ENCODE results near the gene DUSP16. TPM values are rescaled to one million over a fixed set of nuclear protein-coding genes. Genes with fewer than 3 reads are reported as not detected.
"Not testable (repeated sequence)": the region's sequence is repeated elsewhere in the genome, so short reads cannot be mapped to it uniquely, and the experiment has no call there.

Gene DUSP16
- polyA plus RNA-seq, 1 donor from 2014 or later, result 42.5 TPM

DNA sequence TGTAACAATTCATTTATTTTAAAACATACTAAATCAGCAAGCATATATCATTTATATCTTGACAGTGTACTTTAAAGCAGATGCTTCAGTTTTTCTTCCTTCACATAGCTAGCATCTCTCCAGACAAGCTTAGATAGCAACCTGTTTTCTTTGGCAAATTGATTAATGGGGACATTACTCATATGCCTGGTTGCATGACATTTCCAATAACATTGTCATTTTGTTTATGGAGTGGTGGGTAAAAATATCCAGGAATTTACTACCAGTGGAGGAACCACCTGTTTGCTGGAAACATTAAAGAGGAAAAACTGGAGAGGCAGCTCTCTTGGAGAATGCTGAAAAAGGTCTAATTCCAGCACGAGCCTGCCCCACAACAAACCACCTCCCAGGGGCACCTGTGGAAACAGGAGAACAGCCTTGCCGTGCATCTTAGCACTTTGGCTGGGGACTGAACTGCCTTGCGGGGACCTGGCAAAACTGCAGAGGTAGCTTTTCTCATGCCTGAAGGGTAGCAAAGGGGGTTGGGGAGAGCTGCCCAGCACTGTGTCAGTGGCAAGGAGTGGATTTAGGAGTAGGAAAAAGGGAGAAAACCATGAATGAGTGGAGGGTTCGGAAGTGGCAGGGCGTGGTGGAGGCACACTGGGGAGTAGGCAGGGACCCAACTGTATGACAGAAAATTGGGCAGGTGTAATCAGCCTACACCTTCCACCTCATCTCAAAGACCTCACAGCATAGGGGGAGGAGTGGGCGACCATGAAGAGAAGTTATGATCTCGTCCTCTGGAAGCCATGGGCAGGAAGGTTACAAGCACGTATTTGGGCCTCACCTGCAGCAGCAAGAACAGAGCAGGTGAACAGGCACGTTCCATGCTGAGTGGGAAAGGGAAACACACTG, 37.3 kb upstream of the DUSP16 start:
- Histone ChIP-seq H3K79me2 (replicated peaks; ENCODE audit: insufficient read depth, low read length) (no peaks in the 10 kb centered on the region), H3K36me3 (ENCODE audit: insufficient read depth, low read length) (no peaks in the 10 kb centered on the region), H2AFZ (ENCODE audit: low read depth, low read length) (no peak overlapping the region), H3K27me3 (ENCODE audit: insufficient read depth, low read depth, low read length) (no peaks in the 10 kb centered on the region), H4K20me1 (ENCODE audit: insufficient read depth) (no peaks in the 10 kb centered on the region), H3K4me3 (ENCODE audit: low read length) (no peak overlapping the region), H3K4me2 (ENCODE audit: low read length) (no peak overlapping the region), H3F3A (ENCODE audit: insufficient read depth, low read length, poor library complexity, severe bottlenecking) (no peaks in the 10 kb centered on the region), H3K9ac (ENCODE audit: low read length) (no peak overlapping the region), H3K27ac (ENCODE audit: low read length) (no peak overlapping the region), H3K9me2 (ENCODE audit: insufficient read depth, low read length) (no peaks in the 10 kb centered on the region), H3K9me3 (ENCODE audit: low read length) (no peaks in the 10 kb centered on the region)
- TF ChIP-seq SMC3 (conservative IDR thresholded peaks at IDR 0.05; ENCODE audit: poor library complexity) (no peak), REST (IDR thresholded peaks at IDR 0.05; ENCODE audit: borderline replicate concordance) (no peak), RAD21 (conservative IDR thresholded peaks at IDR 0.05) (no peak), EP300 (conservative IDR thresholded peaks at IDR 0.05; ENCODE audit: poor library complexity, severe bottlenecking) (no peak), MXI1 (conservative IDR thresholded peaks at IDR 0.05; ENCODE audit: poor library complexity, severe bottlenecking) (no peak), TAF1 (IDR thresholded peaks at IDR 0.05; ENCODE audit: low read depth) (no peak), EZH2 (IDR thresholded peaks at IDR 0.05; ENCODE audit: borderline replicate concordance, insufficient read depth, low read length, poor library complexity, severe bottlenecking) (no peak), POLR2AphosphoS5 (IDR thresholded peaks at IDR 0.05) (no peak), CTCF (IDR thresholded peaks at IDR 0.05; ENCODE audit: poor library complexity, severe bottlenecking) (no peak)

DNA sequence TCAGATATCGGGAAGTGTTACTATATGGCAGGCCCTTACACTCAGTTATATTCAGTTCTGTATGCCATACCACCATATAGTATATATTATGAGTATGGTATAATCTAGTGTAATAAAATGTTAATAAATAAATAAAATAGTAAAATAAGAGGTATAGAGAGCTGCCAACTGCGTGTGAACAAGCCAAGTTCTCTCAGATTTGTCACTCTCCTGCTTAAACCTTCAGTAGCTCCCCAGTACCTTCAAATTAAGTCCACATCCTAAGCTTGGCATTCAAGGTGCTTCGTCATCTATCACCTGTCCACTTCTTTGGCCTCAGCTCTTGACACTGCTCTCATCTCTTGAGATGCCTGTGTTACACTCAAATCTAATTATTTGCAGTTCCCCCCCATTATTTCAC, 36.2 kb upstream of the DUSP16 start:
- Histone ChIP-seq H3K79me2 (replicated peaks; ENCODE audit: insufficient read depth, low read length) (no peaks in the 10 kb centered on the region), H3K9me2 (ENCODE audit: insufficient read depth, low read length) (no peaks in the 10 kb centered on the region), H3K27ac (ENCODE audit: low read length) (no peak overlapping the region), H3K4me2 (ENCODE audit: low read length) (no peak overlapping the region), H3K9me3 (ENCODE audit: low read length) (no peaks in the 10 kb centered on the region), H3K9ac (ENCODE audit: low read length) (no peak overlapping the region), H3K27me3 (ENCODE audit: insufficient read depth, low read depth, low read length) (no peaks in the 10 kb centered on the region), H3K36me3 (ENCODE audit: insufficient read depth, low read length) (no peaks in the 10 kb centered on the region), H4K20me1 (ENCODE audit: insufficient read depth) (no peaks in the 10 kb centered on the region), H3F3A (ENCODE audit: insufficient read depth, low read length, poor library complexity, severe bottlenecking) (no peaks in the 10 kb centered on the region), H3K4me3 (ENCODE audit: low read length) (no peak overlapping the region), H2AFZ (ENCODE audit: low read depth, low read length) (no peak overlapping the region)
- TF ChIP-seq CTCF (IDR thresholded peaks at IDR 0.05; ENCODE audit: poor library complexity, severe bottlenecking), result no peak

GRCh38 chr12:12596598-12596997, 33.9 kb upstream of the DUSP16 start:
- H3K9ac ChIP-seq (ENCODE audit: low read length); H2AFZ ChIP-seq (ENCODE audit: low read depth, low read length); H3K9me3 ChIP-seq (ENCODE audit: low read length); H4K20me1 ChIP-seq (ENCODE audit: insufficient read depth); H3K36me3 ChIP-seq (ENCODE audit: insufficient read depth, low read length); H3K9me2 ChIP-seq (ENCODE audit: insufficient read depth, low read length); H3K79me2 ChIP-seq (replicated peaks; ENCODE audit: insufficient read depth, low read length); H3K27ac ChIP-seq (ENCODE audit: low read length); H3K4me3 ChIP-seq (ENCODE audit: low read length); H3K27me3 ChIP-seq (ENCODE audit: insufficient read depth, low read depth, low read length); H3K4me2 ChIP-seq (ENCODE audit: low read length); H3F3A ChIP-seq (ENCODE audit: insufficient read depth, low read length, poor library complexity, severe bottlenecking): not testable (repeated sequence)

DNA sequence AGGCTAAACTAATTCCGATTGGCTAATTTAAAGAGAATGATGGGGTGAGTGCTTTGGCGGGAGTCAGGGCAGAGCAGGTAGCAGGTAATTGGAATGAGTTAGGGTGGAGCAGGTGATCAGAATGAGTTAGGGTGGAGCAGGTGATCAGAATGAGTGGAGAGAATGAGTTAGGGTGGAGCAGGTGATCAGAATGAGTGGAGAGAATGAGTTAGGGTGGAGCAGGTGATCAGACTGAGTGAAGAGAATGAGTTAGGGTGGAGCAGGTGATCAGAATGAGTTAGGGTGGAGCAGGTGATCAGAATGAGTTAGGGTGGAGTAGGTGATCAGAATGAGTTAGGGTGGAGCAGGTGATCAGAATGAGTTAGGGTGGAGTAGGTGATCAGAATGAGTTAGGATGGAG, 33.3 kb upstream of the DUSP16 start:
- not testable (repeated sequence) for H4K20me1 ChIP-seq (ENCODE audit: insufficient read depth); H3K9me3 ChIP-seq (ENCODE audit: low read length); H3F3A ChIP-seq (ENCODE audit: insufficient read depth, low read length, poor library complexity, severe bottlenecking); H3K27me3 ChIP-seq (ENCODE audit: insufficient read depth, low read depth, low read length); H3K9ac ChIP-seq (ENCODE audit: low read length); H3K36me3 ChIP-seq (ENCODE audit: insufficient read depth, low read length); H3K27ac ChIP-seq (ENCODE audit: low read length); H2AFZ ChIP-seq (ENCODE audit: low read depth, low read length); H3K4me2 ChIP-seq (ENCODE audit: low read length); H3K79me2 ChIP-seq (replicated peaks; ENCODE audit: insufficient read depth, low read length); H3K4me3 ChIP-seq (ENCODE audit: low read length); H3K9me2 ChIP-seq (ENCODE audit: insufficient read depth, low read length)

Measured in neural cell (in vitro differentiated cells).